ENCODE measurements around the gene ZNF641. TPM values are rescaled to one million over a fixed set of nuclear protein-coding genes. Genes with fewer than 3 reads are reported as not detected.

Gene ZNF641
- 1 to 10 TPM; 6.8 to 9.3 TPM for total RNA-seq

DNA sequence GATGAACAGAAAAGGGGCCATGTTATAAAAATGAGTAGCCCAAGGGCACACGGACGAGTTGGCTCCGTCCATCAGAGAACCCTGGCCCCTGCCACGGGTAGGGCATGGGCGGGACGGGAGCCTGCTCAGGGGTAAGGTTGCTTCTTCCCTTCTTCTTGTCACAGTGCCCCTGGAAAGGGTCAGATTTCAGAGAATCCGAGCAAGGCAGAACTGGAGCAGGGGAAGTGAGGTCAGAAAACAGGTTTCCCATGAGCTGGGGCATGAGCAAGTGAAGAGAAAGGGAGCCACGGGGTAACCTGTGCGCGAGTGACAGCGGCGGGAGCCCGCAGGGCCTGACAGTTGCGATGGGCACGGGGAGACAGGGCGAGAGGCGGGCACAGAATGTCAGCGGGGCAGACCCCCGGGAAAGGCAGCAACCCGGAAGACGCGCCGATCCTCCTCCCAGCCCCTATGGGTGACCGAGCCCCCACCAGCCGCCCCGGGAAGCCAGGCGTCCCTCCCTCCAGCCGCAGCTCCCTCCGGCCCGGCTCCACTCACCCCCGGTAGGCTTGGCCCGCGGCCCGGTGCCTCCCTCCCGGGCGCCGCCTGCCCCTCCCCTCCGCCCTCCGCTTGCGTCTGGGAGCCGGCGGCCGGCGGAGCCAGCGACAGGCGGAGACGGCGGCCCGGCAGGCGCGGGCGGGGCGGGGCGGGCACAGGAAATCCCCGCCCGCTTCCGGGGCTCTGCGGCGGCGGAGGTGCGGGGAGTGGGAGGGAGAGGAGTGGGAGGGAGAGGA is at the start of gene ZNF641:
Gene ZNF641 (minus strand): TSS at position 671 of the 773 bp plus-strand sequence. CDS start 2,829 bp downstream, outside the sequence.
- ChIA-PET POLR2A (no interaction called here), CTCF (no interaction called here)
- peak; percentile 83 for DNase-seq
- intact Hi-C loops (cut with micrococcal nuclease) = loop anchor here (2.0 kb wide), 1 partner anchor 152 kb away; no protein-coding TSS in a partner anchor
- H3K9me3 Mint-ChIP-seq = no peaks in the 10 kb centered on the region
- peaks cover 27% of the 10 kb centered on the region for H3K4me1 Mint-ChIP-seq (ENCODE audit: low read depth)
- H3K27ac Mint-ChIP-seq = peak within 1 kb of the TSS; percentile 83
- peaks cover 8% of the 10 kb centered on the region for H3K36me3 Mint-ChIP-seq
- peak within 1 kb of the TSS; percentile 93 for H3K4me3 Mint-ChIP-seq
- no peaks in the 10 kb centered on the region for H3K27me3 Mint-ChIP-seq

DNA sequence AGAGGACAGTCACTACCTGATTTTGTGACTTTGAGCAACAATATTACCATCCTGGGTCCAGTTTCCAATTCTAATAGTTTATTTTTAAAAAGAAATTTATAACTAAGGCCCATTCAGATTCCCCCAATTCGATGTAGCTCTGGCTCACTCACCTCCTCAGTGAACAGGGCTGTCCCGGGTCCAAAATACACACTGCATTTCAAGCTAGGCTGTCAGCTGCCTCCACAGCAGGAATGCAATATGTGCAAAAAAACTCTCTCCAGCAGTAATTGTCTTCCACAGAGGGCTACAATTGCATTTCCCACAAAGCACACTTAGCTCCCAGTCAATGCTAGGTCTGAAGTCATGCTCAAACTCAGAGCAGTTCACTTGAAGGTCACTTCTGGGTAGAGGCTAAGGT is 39.3 kb upstream of the ZNF641 start:
- ChIA-PET POLR2A (interaction anchor here (0.6 kb wide), 1 partner anchor 228 kb away, joined by 3 read pairs; no protein-coding TSS in a partner anchor), CTCF (interaction anchor here (0.6 kb wide), 1 partner anchor 66 kb away, joined by 3 read pairs; no protein-coding TSS in a partner anchor)
- no peak overlapping the region for H3K4me3 Mint-ChIP-seq
- intact Hi-C loops (cut with micrococcal nuclease) = no loop called here
- H3K4me1 Mint-ChIP-seq (ENCODE audit: low read depth) = no peaks in the 10 kb centered on the region
- DNase-seq = no peak
- no peaks in the 10 kb centered on the region for H3K9me3 Mint-ChIP-seq
- H3K36me3 Mint-ChIP-seq = no peaks in the 10 kb centered on the region
- H3K27ac Mint-ChIP-seq = no peak overlapping the region
- peaks cover 11% of the 10 kb centered on the region for H3K27me3 Mint-ChIP-seq

DNA sequence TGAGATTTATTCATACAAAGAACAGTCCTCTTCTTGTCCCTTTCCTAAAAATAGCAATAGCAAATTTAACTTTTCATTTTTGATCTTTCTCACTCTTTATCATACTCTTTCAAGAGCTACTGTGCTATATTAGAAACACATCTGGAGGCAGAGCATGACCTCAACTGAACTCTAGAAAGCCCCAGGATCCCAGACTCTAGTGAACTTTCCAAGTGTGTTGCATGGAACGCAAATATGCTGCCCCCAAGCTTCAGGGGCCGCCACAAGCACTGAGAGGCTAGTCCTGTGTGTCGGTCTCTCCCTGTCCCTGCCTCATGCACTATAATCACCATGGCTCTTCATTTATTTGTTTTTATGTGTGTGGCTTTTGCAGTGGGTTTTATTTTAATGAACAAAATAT is 38.7 kb upstream of the ZNF641 start:
- H3K27ac Mint-ChIP-seq = no peak overlapping the region
- H3K36me3 Mint-ChIP-seq = no peaks in the 10 kb centered on the region
- H3K4me1 Mint-ChIP-seq (ENCODE audit: low read depth) = no peaks in the 10 kb centered on the region
- ChIA-PET POLR2A (no interaction called here), CTCF (no interaction called here)
- no peaks in the 10 kb centered on the region for H3K9me3 Mint-ChIP-seq
- H3K4me3 Mint-ChIP-seq = no peak overlapping the region
- intact Hi-C loops (cut with micrococcal nuclease) = no loop called here
- DNase-seq = no peak
- peaks cover 11% of the 10 kb centered on the region for H3K27me3 Mint-ChIP-seq

DNA sequence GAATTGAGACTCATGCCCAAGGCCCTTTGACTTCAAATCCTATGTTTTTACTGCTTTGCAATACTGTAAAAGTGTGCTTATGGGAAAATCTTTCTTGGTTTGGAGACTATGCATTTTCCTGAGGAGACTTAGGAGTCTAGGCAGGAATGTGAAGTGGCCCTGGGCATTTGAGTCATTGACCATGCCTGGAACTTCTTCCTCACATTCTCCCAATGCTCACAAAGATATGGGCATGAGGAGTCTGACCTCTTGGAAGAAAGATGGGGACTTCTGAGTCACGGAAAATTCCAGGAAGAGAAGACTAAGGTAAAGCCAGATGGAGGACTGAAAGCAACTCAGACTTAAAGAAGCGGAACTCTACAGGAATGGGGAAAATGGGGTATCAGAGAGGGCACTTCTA is 38.2 kb upstream of the ZNF641 start:
- intact Hi-C loops (cut with micrococcal nuclease) = no loop called here
- Mint-ChIP-seq H3K4me3 (no peak overlapping the region), H3K9me3 (no peaks in the 10 kb centered on the region), H3K36me3 (no peaks in the 10 kb centered on the region), H3K27me3 (peaks cover 8% of the 10 kb centered on the region), H3K4me1 (ENCODE audit: low read depth) (no peaks in the 10 kb centered on the region), H3K27ac (no peak overlapping the region)
- DNase-seq = no peak
- POLR2A ChIA-PET = no interaction called here
- CTCF ChIA-PET = no interaction called here

DNA sequence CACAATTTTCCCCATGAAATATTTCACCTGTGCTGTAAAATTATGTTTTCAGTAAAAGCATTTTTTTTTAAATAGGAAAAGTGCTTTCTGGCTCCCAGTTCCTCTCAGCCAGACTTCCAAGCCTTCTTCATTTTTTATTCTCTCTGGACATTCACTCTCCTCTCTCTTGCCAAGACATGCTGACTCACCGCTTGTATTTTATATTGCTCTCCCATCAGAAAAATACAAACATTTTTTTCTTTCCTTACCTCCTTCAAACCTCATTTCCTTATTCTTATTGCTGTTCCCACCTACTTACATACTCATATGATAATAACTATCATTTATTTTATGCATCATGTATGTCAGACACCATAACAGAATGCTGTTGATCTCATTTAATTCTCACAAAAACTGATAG is 37.7 kb upstream of the ZNF641 start:
- CTCF ChIA-PET = interaction anchor here (1.0 kb wide), 1 partner anchor 191 kb away, joined by 3 read pairs; no protein-coding TSS in a partner anchor
- Mint-ChIP-seq H3K27ac (no peak overlapping the region), H3K4me3 (no peak overlapping the region), H3K9me3 (no peaks in the 10 kb centered on the region), H3K27me3 (peaks cover 8% of the 10 kb centered on the region), H3K4me1 (ENCODE audit: low read depth) (no peaks in the 10 kb centered on the region), H3K36me3 (no peaks in the 10 kb centered on the region)
- DNase-seq = no peak
- POLR2A ChIA-PET = no interaction called here
- intact Hi-C loops (cut with micrococcal nuclease) = no loop called here

DNA sequence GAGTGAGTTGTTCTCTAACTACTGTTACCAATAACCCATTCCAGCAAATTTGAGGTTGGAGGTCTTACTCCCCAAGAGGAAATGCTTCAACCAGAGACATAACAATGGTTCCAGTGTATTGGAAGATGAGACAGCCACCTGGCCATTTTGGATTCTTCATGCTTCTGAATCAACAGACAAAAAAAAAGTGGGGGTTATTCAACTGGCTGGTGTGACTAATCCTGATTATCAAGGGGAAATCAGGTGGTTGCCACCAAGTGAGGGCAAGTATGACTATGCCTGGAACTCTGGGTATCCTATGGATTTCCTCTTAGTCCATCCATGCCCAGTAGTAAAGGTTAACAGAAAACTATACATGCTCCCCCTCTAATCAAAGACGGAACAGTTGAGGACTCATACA is 29.9 kb upstream of the ZNF641 start:
- Mint-ChIP-seq H3K36me3 (no peaks in the 10 kb centered on the region), H3K27me3 (peaks cover 7% of the 10 kb centered on the region), H3K4me1 (ENCODE audit: low read depth) (no peaks in the 10 kb centered on the region), H3K4me3 (no peak overlapping the region), H3K9me3 (no peaks in the 10 kb centered on the region), H3K27ac (no peak overlapping the region)
- DNase-seq = no peak
- intact Hi-C loops (cut with micrococcal nuclease) = no loop called here
- CTCF ChIA-PET = no interaction called here
- POLR2A ChIA-PET = no interaction called here

DNA sequence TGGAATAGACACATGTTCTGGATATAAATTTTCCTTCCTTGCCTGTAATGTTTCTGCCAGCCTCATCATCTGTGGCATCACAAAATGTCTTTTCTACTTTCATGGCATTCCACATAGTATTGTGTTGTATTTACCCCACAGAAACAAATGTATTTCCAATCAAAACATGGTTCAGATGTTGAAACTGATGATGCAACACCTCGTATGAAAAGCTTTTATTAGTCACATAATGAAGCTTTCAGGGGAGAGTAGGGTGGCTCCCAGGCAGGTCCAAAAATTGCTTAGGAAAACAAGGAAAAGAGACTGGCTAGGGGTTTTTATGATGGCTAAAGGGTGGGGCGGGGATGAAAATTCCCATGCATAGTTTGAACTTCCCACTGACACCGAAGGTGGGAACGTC is 29.1 kb upstream of the ZNF641 start:
- no peaks in the 10 kb centered on the region for H3K36me3 Mint-ChIP-seq
- H3K4me3 Mint-ChIP-seq = no peak overlapping the region
- intact Hi-C loops (cut with micrococcal nuclease) = no loop called here
- peaks cover 2% of the 10 kb centered on the region for H3K27me3 Mint-ChIP-seq
- no peaks in the 10 kb centered on the region for H3K4me1 Mint-ChIP-seq (ENCODE audit: low read depth)
- ChIA-PET CTCF (no interaction called here), POLR2A (no interaction called here)
- no peak for DNase-seq
- H3K27ac Mint-ChIP-seq = no peak overlapping the region
- H3K9me3 Mint-ChIP-seq = no peaks in the 10 kb centered on the region

DNA sequence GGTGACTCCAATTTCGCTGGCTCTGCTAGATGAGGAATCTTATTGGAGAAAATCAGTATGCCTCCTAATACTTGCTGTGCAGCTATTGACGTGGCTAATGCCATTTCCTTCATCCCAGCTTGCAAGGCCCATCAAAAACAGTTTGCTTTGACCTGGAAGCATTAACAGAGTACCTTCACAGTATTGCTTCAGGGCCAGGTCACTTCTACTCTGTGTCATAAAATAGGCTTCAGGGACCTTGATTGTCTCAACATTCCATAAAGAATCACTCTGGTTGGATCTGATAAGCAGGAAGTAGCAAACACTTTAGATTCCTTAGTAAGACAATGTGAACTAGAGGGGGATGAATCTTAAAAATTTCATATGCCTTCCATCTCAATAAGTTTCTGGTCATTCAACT is 26.9 kb upstream of the ZNF641 start:
- DNase-seq = no peak
- intact Hi-C loops (cut with micrococcal nuclease) = no loop called here
- Mint-ChIP-seq H3K4me1 (ENCODE audit: low read depth) (no peaks in the 10 kb centered on the region), H3K9me3 (no peaks in the 10 kb centered on the region), H3K36me3 (no peaks in the 10 kb centered on the region), H3K27me3 (peaks cover 2% of the 10 kb centered on the region), H3K4me3 (no peak overlapping the region), H3K27ac (no peak overlapping the region)
- POLR2A ChIA-PET = no interaction called here
- CTCF ChIA-PET = no interaction called here

DNA sequence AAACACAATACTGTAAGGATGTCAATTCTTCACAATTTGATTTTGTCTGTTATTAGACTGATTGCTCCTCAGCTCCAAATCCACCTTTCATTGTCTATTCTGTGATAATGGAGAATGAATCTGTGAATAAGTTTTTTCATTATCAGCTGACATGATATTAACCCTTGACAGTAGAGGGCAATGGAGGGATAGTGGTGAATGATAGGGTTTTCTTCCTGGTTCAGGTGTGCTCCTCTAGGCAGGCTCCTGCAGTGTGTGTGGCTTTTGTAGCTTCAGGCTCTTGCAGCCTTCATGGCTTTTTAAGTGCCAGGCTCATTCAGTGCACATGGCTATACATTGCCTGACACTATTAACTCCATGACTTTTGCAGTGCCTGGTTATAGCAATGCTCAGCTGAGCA is 23.4 kb upstream of the ZNF641 start:
- DNase-seq = no peak
- Mint-ChIP-seq H3K4me3 (no peak overlapping the region), H3K9me3 (no peaks in the 10 kb centered on the region), H3K27ac (no peak overlapping the region), H3K36me3 (no peaks in the 10 kb centered on the region), H3K4me1 (ENCODE audit: low read depth) (no peaks in the 10 kb centered on the region), H3K27me3 (no peaks in the 10 kb centered on the region)
- ChIA-PET POLR2A (no interaction called here), CTCF (no interaction called here)
- intact Hi-C loops (cut with micrococcal nuclease) = no loop called here

DNA sequence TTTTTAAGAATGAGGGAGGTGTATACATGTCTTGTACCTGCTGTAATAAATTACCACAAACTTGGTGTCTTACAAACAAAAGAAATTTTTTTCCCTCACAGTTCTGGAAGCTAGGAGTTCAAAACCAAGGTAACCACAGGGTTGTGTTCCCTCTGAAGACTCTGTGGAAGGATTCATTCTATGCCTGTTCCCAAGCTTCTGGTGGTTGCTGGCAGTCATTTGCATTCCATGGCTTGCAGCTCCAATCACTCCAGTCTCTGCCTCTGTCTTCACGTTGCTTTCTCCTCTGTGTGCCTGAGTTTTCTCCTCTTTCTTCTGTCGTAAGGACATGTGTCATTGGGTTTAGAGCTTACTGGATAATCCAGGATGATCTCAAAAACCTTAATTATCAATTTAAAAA is 15.4 kb upstream of the ZNF641 start:
- ChIA-PET CTCF (no interaction called here), POLR2A (no interaction called here)
- Mint-ChIP-seq H3K36me3 (no peaks in the 10 kb centered on the region), H3K4me1 (ENCODE audit: low read depth) (peaks cover 11% of the 10 kb centered on the region), H3K4me3 (no peak overlapping the region), H3K9me3 (no peaks in the 10 kb centered on the region), H3K27ac (no peak overlapping the region), H3K27me3 (no peaks in the 10 kb centered on the region)
- DNase-seq = no peak
- intact Hi-C loops (cut with micrococcal nuclease) = no loop called here

DNA sequence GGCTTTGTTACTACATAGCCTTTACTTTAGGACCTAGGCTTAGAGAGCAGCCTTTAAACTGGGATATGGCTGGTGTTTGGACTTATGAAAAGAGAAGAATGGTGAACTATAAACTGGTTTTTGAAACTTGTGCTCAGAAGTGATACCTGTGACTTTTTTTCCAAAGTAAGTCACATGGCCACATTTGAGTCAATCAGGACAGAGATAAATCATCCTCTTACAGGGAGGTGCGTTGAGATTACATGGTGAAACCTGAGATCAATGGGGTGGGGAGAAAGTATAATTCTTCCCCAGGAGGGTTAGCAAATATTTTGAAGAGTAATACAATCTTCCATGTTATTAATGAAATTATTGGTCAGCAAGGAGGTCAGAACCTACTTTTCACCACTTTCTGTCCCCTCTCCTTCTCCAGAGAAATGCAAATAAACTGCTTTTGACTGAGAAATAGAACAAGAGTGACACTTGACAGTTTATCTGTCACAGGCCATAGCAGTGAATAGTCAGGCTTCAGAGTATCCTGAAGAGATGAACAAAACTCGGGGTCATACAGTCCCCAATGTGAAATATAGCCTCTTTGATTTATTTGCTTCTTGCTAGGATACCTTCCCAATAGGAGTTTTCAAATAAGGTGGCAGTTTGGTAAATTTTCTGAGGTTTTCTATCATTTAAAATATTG is 11.1 kb upstream of the ZNF641 start:
- H3K27ac Mint-ChIP-seq = no peak overlapping the region
- intact Hi-C loops (cut with micrococcal nuclease) = no loop called here
- no peaks in the 10 kb centered on the region for H3K36me3 Mint-ChIP-seq
- H3K27me3 Mint-ChIP-seq = no peaks in the 10 kb centered on the region
- no peaks in the 10 kb centered on the region for H3K9me3 Mint-ChIP-seq
- H3K4me3 Mint-ChIP-seq = no peak overlapping the region
- CTCF ChIA-PET = interaction anchor here (0.7 to 1.1 kb wide), 2 partner anchors 65 to 353 kb away, joined by 3 read pairs; no protein-coding TSS in a partner anchor
- POLR2A ChIA-PET = no interaction called here
- H3K4me1 Mint-ChIP-seq (ENCODE audit: low read depth) = peaks cover 15% of the 10 kb centered on the region
- no peak for DNase-seq

DNA sequence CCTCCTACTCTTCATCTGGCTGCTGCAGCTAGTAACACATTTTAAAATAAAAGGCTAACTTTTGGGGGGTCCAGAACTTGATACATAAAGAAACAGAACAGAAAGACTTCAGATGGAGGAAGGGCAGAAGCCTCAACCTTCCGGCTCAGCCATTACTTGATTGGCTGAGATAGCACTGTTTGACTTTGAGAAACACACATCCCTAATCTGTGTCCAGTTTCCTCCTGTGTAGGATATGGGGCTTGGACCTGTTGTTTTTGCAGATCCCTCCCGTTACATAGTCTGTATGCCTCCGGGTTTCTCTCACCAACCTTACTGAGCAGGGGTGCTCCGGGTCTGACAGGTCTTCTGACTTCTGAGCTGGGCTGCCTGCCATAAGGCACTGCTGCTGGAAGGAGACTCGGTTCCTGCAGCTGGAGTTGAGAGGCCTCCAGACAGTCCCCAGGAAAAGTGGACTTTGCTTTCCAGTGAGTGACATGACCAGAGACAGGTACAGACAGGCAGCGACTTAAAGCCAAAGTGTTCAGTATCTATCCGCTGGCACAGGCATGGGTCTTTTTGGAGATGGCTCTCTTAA is 8.3 kb upstream of the ZNF641 start:
- CTCF ChIA-PET = interaction anchor here (0.6 kb wide), 1 partner anchor 262 kb away, joined by 3 read pairs; no protein-coding TSS in a partner anchor

More for the DNA sequence above, 8.3 kb upstream of the ZNF641 start:
- peaks cover 15% of the 10 kb centered on the region for H3K4me1 Mint-ChIP-seq (ENCODE audit: low read depth)
- H3K27me3 Mint-ChIP-seq = no peaks in the 10 kb centered on the region
- no peaks in the 10 kb centered on the region for H3K9me3 Mint-ChIP-seq
- no peak overlapping the region for H3K4me3 Mint-ChIP-seq
- H3K27ac Mint-ChIP-seq = no peak overlapping the region
- intact Hi-C loops (cut with micrococcal nuclease) = no loop called here
- H3K36me3 Mint-ChIP-seq = no peaks in the 10 kb centered on the region
- POLR2A ChIA-PET = no interaction called here
- no peak for DNase-seq

All from activated CD4-positive, alpha-beta memory T cell treated with anti-CD3 and anti-CD28 coated beads for 36 hours (primary cell).